GM21360 (cell line): ENCODE measurements around the gene ROR1.

Experiments
- ATAC-seq: cut with Tn5 transposase; IDR thresholded peaks from one replicate; pipeline ENCODE4 v1.9.1; 2021; ENCODE audit warnings: mild to moderate bottlenecking, moderate library complexity; ENCODE audit not compliant: unreplicated experiment

Gene ROR1

GRCh38 chr1:63877816-63878215, 104.0 kb downstream of the ROR1 start:
- ATAC-seq: no peak

GRCh38 chr1:63878932-63879331, 105.1 kb downstream of the ROR1 start:
- no peak for ATAC-seq

- ATAC-seq: no peak
Observed at GRCh38 chr1:63880958-63881576, 107.2 kb downstream of the ROR1 start.

GRCh38 chr1:63882048-63882704, 108.4 kb downstream of the ROR1 start:
- ATAC-seq: no peak

DNA sequence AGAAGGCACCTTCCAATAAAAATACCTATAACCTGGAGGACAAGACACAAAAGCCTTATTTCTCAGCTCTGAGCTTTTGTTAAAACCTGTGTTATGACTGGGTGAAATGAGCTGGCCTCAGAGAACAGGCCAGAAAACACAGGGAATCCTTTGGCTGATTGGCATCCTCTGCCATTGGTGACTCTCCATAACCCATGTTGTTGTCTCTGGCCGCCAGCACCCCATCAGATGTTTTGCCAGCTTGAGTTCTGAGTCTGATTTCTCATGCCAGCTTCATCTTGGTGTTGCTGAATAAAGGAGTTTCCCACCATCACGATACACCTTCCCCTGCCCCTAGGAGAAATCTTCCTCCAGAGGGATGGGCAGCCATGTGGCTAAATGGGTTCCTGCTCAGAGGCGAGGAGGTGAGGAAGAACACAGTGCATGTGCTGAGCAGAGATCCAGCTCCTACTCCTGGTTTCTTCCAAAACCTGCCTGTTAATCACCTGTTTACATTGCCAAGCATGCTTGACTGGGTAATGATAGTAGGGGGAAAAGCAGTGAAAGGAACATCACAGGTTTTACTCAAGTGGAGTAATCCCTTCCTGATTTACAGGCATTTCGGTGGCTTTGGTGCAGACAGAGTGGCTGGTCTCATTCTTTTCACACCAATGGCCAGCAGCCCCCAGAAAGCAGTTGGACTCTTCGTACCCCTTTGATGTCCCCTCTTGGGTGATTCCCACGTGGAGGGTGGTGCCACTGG, 109.8 kb downstream of the ROR1 start:
- no peak for ATAC-seq

GRCh38 chr1:63884486-63884885, 110.7 kb downstream of the ROR1 start:
- ATAC-seq: no peak

DNA sequence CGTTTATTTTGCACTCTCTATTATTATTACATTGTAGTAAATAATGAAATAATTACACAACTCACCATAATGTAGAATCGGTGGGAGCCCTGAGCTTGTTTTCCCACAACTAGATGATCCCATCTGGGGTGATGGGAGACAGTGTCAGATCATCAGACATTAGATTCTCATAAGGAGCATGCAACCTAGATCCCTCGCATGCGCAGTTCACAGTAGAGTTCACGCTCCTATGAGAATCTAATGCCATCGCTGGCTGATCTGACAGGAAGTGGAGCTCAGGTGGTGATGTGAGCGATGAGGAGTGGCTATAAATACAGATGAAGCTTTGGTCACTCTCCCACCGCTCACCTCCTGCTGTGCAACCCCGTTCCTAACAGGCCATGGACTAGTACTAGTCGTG, 112.1 kb downstream of the ROR1 start:
- ATAC-seq: no peak

- no peak for ATAC-seq
Observed at GRCh38 chr1:63886340-63886739, 112.5 kb downstream of the ROR1 start.

DNA sequence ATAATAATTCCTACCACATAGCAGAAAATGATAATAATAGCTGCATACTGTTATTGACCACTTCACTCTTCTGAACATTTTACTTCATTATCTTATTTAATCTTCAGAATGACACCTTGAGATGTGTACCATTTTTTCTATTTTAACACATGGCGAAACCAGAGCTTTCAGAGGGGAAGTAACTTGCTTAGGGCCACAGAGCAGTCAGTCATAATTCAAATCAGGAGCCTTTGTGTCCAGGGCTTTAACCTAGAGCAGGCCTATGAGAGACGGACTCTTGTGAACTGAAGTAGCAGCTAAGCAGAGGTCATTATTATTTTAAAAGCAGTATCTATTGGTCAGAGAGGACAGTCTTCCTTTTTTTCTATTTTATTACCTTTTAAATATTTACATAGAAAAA, 114.0 kb downstream of the ROR1 start:
- no peak for ATAC-seq

- ATAC-seq: no peak
Observed at GRCh38 chr1:63888984-63889383, 115.2 kb downstream of the ROR1 start.

- no peak for ATAC-seq
Observed at GRCh38 chr1:63890468-63890867, 116.7 kb downstream of the ROR1 start.

DNA sequence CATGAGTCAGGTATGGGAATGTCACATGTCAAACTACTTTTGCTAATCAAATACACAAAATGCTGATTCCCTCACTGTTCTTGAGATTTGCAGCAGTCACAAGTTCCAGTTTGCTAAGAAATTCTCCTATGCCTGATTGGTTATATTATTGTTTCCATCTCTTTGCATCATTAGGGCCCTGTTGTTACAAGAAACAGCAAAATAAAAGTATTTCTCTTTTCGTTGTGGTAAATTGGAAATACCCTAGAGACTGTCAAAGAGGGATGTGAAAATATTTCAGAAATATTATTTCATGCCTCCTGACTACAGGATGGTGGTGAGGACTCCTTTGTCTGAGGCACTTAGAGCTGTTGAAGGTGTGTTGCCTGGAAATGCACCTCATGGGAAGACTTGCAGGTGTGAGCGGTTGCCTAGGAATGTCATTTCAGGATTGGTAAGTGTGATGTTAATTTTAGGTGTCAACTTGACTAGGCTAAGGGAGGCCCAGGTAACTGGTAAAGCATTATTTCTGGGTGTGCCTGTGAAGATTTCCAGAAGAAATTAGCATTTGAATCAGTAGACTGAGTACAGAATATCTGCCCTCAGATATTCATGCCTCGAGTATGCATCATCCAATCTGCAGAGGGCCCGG, 117.4 kb downstream of the ROR1 start:
- ATAC-seq: no peak

- peak; percentile 98 for ATAC-seq
Observed at GRCh38 chr1:63892632-63893395, 119.0 kb downstream of the ROR1 start.

- ATAC-seq: no peak
Observed at GRCh38 chr1:63893976-63894375, 120.2 kb downstream of the ROR1 start.

DNA sequence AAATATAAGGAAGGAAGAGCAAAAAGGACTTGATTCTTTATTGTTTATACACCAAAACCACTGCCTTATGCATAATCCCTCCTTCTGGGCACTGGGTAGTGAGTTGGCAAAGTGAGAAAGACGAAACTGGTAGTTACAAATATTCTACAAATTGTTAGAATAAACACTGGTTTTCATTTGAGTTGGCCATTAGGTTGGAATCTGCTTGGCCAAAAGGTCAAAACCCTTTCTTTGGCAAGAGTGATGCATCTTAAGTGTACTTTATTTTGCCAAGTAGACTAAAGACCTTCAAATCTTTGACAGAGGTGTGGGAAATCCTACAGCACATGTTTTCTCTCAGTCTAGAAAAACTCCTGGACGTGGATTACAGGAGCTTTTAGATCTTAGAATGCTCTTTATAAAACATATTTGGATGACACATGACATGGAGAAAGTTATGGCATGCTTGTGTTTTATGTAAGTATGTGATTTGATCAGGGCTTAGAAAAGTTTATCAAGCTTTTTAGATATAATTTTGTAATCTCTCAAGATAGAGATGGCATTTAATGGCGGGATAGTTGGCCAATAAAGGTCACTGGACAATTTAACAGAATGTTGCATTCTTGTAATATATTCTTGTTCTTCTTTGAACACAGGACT, 120.9 kb downstream of the ROR1 start:
- no peak for ATAC-seq

GRCh38 chr1:63896755-63897154, 122.9 kb downstream of the ROR1 start:
- ATAC-seq: no peak

DNA sequence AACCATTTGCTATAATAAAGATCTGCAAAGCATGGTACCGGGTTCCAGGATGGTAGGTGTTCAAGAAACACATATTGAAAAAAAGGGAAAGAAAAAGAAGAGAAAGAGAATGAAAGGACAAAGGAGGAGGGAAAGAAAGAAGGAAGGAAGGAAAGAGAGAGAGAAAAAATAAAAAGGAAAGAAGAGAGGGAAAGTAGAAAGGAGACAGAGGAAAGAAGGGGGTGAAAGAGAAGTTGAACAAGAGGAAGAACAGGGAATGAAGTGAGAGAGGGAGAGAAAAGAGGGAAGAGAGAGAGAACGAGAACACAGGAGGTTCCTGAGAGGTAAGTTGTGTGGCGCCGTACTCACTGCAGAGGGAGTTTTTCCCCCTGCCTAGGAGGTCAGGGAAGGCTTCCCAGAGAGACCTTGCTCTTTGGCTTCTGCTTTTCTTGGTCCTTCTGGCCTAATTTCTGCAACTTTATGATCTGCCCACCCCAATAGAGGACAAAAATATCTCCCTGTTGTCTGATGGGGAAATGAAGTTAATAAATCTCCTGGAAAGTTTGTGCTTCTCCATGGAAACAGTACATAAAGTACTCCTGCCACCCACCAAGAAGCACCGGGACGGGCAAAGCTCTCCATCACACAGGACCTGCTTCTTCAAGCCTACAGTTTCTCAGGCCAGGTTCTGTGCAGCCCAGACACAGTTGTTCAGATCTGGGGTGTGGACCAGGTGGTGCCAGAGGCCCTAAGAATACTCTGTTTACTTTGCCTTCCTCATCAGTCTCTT, 124.8 kb downstream of the ROR1 start:
- ATAC-seq: no peak

GRCh38 chr1:63901094-63901493, 127.3 kb downstream of the ROR1 start:
- ATAC-seq: no peak

- ATAC-seq: no peak
Observed at GRCh38 chr1:63902844-63903589, 129.2 kb downstream of the ROR1 start.
